ENCODE data around the gene KIR3DL2. TPM values are rescaled to one million over a fixed set of nuclear protein-coding genes. Genes with fewer than 3 reads are reported as not detected.
"Not testable (repeated sequence)": the region's sequence is repeated elsewhere in the genome, so short reads cannot be mapped to it uniquely, and the experiment has no call there.

The KIR3DL2 gene
- total RNA-seq, 1 donor from 2014 or later = not detected

GRCh38 chr19:54851353-54851752, 1.1 kb downstream of the KIR3DL2 start:
- H3K27ac Mint-ChIP-seq = no peak overlapping the region
- no peaks in the 10 kb centered on the region for H3K27me3 Mint-ChIP-seq (ENCODE audit: low read depth)
- TF ChIP-seq CTCF (IDR thresholded peaks at IDR 0.05; ENCODE audit: unreplicated experiment) = no peak
- no peak overlapping the region for H3K4me3 Mint-ChIP-seq
- H3K9me3 Mint-ChIP-seq = peaks cover 78% of the 10 kb centered on the region
- H3K36me3 Mint-ChIP-seq = peaks cover 3% of the 10 kb centered on the region
- no peak for DNase-seq (ENCODE audit: low spot score in 2 of 2, unreplicated experiment in 2 of 2)
- H3K4me1 Mint-ChIP-seq = no peaks in the 10 kb centered on the region

- not testable (repeated sequence) for H3K27me3 Mint-ChIP-seq (ENCODE audit: low read depth); H3K4me3 Mint-ChIP-seq; H3K27ac Mint-ChIP-seq; H3K36me3 Mint-ChIP-seq; DNase-seq (ENCODE audit: low spot score in 2 of 2, unreplicated experiment in 2 of 2); H3K4me1 Mint-ChIP-seq
- peaks cover 70% of the 10 kb centered on the region for H3K9me3 Mint-ChIP-seq
These were observed 5.0 kb downstream of the KIR3DL2 start for GRCh38 chr19:54855241-54855640.

- not testable (repeated sequence) for H3K4me3 Mint-ChIP-seq; DNase-seq (ENCODE audit: low spot score in 2 of 2, unreplicated experiment in 2 of 2); H3K4me1 Mint-ChIP-seq; H3K36me3 Mint-ChIP-seq; H3K27me3 Mint-ChIP-seq (ENCODE audit: low read depth); H3K27ac Mint-ChIP-seq
- H3K9me3 Mint-ChIP-seq = peaks cover 55% of the 10 kb centered on the region
These were observed 8.2 kb downstream of the KIR3DL2 start for GRCh38 chr19:54858476-54858875.

GRCh38 chr19:54859421-54859820, 9.2 kb downstream of the KIR3DL2 start:
- H3K9me3 Mint-ChIP-seq = peaks cover 47% of the 10 kb centered on the region
- H3K4me3 Mint-ChIP-seq; H3K27ac Mint-ChIP-seq; H3K36me3 Mint-ChIP-seq; DNase-seq (ENCODE audit: low spot score in 2 of 2, unreplicated experiment in 2 of 2); H3K27me3 Mint-ChIP-seq (ENCODE audit: low read depth); H3K4me1 Mint-ChIP-seq: not testable (repeated sequence)

- not testable (repeated sequence) for H3K36me3 Mint-ChIP-seq; H3K4me3 Mint-ChIP-seq; H3K27ac Mint-ChIP-seq; H3K4me1 Mint-ChIP-seq; DNase-seq (ENCODE audit: low spot score in 2 of 2, unreplicated experiment in 2 of 2); H3K27me3 Mint-ChIP-seq (ENCODE audit: low read depth)
- peaks cover 43% of the 10 kb centered on the region for H3K9me3 Mint-ChIP-seq
These were observed 13.2 kb downstream of the KIR3DL2 start for GRCh38 chr19:54863459-54863858.

- H3K4me3 Mint-ChIP-seq = no peak overlapping the region
- peaks cover 26% of the 10 kb centered on the region for H3K9me3 Mint-ChIP-seq
- no peak for DNase-seq (ENCODE audit: low spot score in 2 of 2, unreplicated experiment in 2 of 2)
- H3K4me1 Mint-ChIP-seq = no peaks in the 10 kb centered on the region
- no peak for TF ChIP-seq CTCF (IDR thresholded peaks at IDR 0.05; ENCODE audit: unreplicated experiment)
- H3K36me3 Mint-ChIP-seq = no peaks in the 10 kb centered on the region
- no peaks in the 10 kb centered on the region for H3K27me3 Mint-ChIP-seq (ENCODE audit: low read depth)
- H3K27ac Mint-ChIP-seq = no peak overlapping the region
These were observed 21.5 kb downstream of the KIR3DL2 start for GRCh38 chr19:54871696-54872095.

GRCh38 chr19:54873990-54874389, 23.7 kb downstream of the KIR3DL2 start, which contains the start of gene FCAR:
TSS of gene FCAR (plus strand) at chr19:54874235. CDS start at chr19:54874290, 55 bp downstream.
- DNase-seq (ENCODE audit: low spot score in 2 of 2, unreplicated experiment in 2 of 2) = no peak
- H3K36me3 Mint-ChIP-seq = no peaks in the 10 kb centered on the region

More at GRCh38 chr19:54873990-54874389, 23.7 kb downstream of the KIR3DL2 start, which contains the start of gene FCAR:
- H3K27me3 Mint-ChIP-seq (ENCODE audit: low read depth) = peaks cover 12% of the 10 kb centered on the region
- no peak for TF ChIP-seq CTCF (IDR thresholded peaks at IDR 0.05; ENCODE audit: unreplicated experiment)
- no peak within 1 kb of the TSS for H3K4me3 Mint-ChIP-seq
- H3K27ac Mint-ChIP-seq = no peak within 1 kb of the TSS
- H3K4me1 Mint-ChIP-seq = no peaks in the 10 kb centered on the region
- peaks cover 8% of the 10 kb centered on the region for H3K9me3 Mint-ChIP-seq

All from mesothelial cell of epicardium (in vitro differentiated cells).